NCI-H146 (cell line): ENCODE measurements around the gene ATF2.

Experiments used
- DNase-seq: peaks from one replicate; lab custom pipeline; 2025; lab: John Stamatoyannopoulos, UW

ATF2 gene

DNA sequence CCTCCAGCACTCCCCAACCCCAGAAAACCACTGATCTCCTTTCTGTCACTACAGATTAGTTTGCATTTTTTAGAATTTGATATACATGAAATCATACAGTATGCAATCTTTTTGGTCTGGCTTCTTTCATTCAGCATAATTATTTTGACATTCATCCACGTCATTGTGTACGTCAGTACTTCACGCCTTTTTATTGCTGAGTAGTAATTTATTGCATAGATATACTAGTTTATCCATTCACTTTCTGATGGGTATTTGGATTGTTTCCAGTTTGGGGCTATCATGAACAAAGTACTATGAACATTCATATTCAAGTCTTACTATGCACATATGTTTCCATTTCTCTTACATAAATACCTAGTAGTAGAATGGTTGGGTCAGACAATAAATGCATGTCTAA lies 142.8 kb downstream of the ATF2 start:
- DNase-seq = no peak

DNA sequence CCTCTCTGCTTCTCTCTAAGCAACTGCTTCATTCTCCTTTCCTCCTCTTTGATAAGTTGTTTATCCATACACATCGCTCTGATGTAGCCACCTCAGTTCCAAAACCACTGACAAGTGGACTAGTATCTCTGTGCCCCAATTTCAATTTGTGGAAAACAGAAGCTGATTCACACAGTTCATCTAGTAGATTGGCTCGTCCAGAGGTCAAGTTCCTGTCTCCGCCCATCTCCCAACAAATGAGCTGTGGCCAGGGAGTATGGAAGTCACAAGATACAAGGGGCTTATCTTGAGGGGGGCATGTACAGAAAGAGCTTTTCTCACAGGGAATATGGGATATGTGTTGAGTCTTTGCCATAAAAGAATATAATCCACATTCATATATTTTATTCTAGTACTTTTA lies 145.1 kb downstream of the ATF2 start:
- no peak for DNase-seq
